WERI-Rb-1 (cell line): ENCODE data around the gene CASP9.
A peak's percentile ranks its signal among the peaks of the same experiment; 100 is the strongest.
"Not testable (repeated sequence)": the region's sequence is repeated elsewhere in the genome, so short reads cannot be mapped to it uniquely, and the experiment has no call there.

Experiments
- DNase-seq: peaks from one replicate; pipeline ENCODE4 v3.0.0-alpha.2; 2020
- H3K27ac ChIP-seq: fragments of 250-450 bp; sonication (Bioruptor Pico); 2 replicates; pipeline ENCODE4 v1.5.1; 2020; ENCODE audit warnings: mild to moderate bottlenecking, moderate library complexity
- H3K27me3 ChIP-seq: fragments of 250-450 bp; sonication (Bioruptor Pico); 2 replicates; pipeline ENCODE4 v1.5.1; 2021; ENCODE audit warnings: mild to moderate bottlenecking, low read depth, moderate library complexity; ENCODE audit not compliant: insufficient read depth, severe bottlenecking
- H3K36me3 ChIP-seq: fragments of 250-450 bp; sonication (Bioruptor Pico); 2 replicates; pipeline ENCODE4 v1.5.1; 2020; ENCODE audit warnings: mild to moderate bottlenecking, moderate library complexity
- H3K4me3 ChIP-seq: 2 replicates; pipeline ENCODE4 v1.5.1; 2011; ENCODE audit warnings: low read depth, mild to moderate bottlenecking, control low read depth, low read length
- H3K9me3 ChIP-seq: fragments of 250-450 bp; sonication (Bioruptor Pico); 2 replicates; pipeline ENCODE4 v1.5.1; 2021; ENCODE audit warnings: mild to moderate bottlenecking, moderate library complexity; ENCODE audit not compliant: severe bottlenecking
- CTCF ChIP-seq: IDR thresholded peaks from 2 replicates; pipeline ENCODE4 v1.5.1; 2011; ENCODE audit warnings: low read depth, mild to moderate bottlenecking, control low read depth, inconsistent platforms, low read length

CASP9 gene

GRCh38 chr1:15479654-15480347, 44.2 kb downstream of the CASP9 start:
- Histone ChIP-seq H3K9me3 (no peaks in the 10 kb centered on the region), H3K27ac (no peak overlapping the region), H3K4me3 (no peak overlapping the region), H3K27me3 (no peaks in the 10 kb centered on the region), H3K36me3 (no peaks in the 10 kb centered on the region)
- no peak for TF ChIP-seq CTCF
- no peak for DNase-seq

GRCh38 chr1:15477646-15478212, 46.3 kb downstream of the CASP9 start:
- no peak for DNase-seq
- Histone ChIP-seq H3K36me3 (no peaks in the 10 kb centered on the region), H3K27me3 (no peaks in the 10 kb centered on the region), H3K9me3 (no peaks in the 10 kb centered on the region), H3K4me3 (no peak overlapping the region), H3K27ac (no peak overlapping the region)
- TF ChIP-seq CTCF: no peak

- Histone ChIP-seq H3K36me3 (no peaks in the 10 kb centered on the region), H3K27me3 (no peaks in the 10 kb centered on the region), H3K27ac (no peak overlapping the region), H3K4me3 (no peak overlapping the region), H3K9me3 (no peaks in the 10 kb centered on the region)
- no peak for DNase-seq
- TF ChIP-seq CTCF: no peak
These were observed 47.1 kb downstream of the CASP9 start for GRCh38 chr1:15476927-15477326.

DNA sequence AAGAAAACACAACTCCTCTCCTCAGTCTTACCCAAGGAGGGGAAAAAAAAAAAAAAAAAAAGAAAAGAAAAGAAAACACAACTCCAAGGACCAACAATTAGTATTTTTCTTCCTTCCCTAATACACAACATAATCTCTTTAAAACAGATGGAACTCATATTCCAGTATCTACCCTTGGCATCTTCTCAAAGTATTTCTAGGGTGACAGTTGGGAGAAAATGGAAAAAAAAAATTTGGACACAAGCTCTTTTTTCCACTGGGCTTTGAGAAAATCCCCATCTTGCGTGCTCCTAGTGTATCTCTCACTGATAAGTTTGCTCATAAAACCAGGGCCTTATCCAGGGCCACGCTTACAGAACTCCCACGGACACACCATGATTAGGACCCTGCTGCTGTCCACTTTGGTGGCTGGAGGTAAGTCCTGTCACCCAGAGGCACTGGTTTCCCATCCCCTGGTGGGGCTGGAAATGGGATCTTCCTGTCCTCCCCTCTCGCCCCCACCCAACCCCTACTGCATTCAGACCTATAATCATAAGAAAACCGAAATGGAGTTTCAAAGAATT, 48.2 kb downstream of the CASP9 start, which contains the start of gene CELA2B:
Gene CELA2B, plus strand, starts transcription at position 353 of the 563 bp plus-strand sequence. Its CDS starts 22 bp downstream, at position 375.
- Histone ChIP-seq H3K36me3 (no peaks in the 10 kb centered on the region), H3K4me3 (no peak within 1 kb of the TSS)

GRCh38 chr1:15472587-15472986, 51.4 kb downstream of the CASP9 start:
- H3K27me3 ChIP-seq: no peaks in the 10 kb centered on the region
- no peak for DNase-seq
- H3K4me3 ChIP-seq: no peak overlapping the region
- no peak overlapping the region for H3K27ac ChIP-seq
- TF ChIP-seq CTCF: no peak
- H3K9me3 ChIP-seq: no peaks in the 10 kb centered on the region
- no peaks in the 10 kb centered on the region for H3K36me3 ChIP-seq

More for the DNA sequence above, 48.2 kb downstream of the CASP9 start, which contains the start of gene CELA2B:
- no peak for TF ChIP-seq CTCF
- Histone ChIP-seq H3K9me3 (no peaks in the 10 kb centered on the region), H3K27me3 (no peaks in the 10 kb centered on the region), H3K27ac (no peak within 1 kb of the TSS)
- DNase-seq: no peak

- H3K9me3 ChIP-seq, DNase-seq, H3K36me3 ChIP-seq, H3K27me3 ChIP-seq, H3K27ac ChIP-seq, H3K4me3 ChIP-seq: not testable (repeated sequence)
These were observed 52.3 kb downstream of the CASP9 start for GRCh38 chr1:15471723-15472122.

DNA sequence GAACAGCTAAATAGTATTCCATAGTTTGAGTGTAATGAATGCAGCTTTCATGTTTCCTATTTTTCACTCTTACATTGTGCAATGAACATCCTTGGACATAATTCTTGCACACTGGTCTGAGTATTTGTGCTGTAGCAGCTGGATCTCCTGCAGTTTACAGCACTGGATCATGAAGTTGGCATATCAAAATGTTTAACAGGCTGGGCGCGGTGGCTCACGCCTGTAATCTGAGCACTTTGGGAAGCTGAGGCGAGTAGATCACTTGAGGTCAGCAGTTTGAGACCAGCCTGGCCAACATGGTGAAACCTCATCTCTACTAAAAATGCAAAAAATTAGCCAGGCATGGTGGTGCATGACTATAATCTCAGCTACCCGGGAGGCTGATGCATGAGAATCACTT, 52.9 kb downstream of the CASP9 start:
- not testable (repeated sequence) for H3K27ac ChIP-seq, H3K4me3 ChIP-seq, DNase-seq, H3K27me3 ChIP-seq, H3K9me3 ChIP-seq, H3K36me3 ChIP-seq

DNA sequence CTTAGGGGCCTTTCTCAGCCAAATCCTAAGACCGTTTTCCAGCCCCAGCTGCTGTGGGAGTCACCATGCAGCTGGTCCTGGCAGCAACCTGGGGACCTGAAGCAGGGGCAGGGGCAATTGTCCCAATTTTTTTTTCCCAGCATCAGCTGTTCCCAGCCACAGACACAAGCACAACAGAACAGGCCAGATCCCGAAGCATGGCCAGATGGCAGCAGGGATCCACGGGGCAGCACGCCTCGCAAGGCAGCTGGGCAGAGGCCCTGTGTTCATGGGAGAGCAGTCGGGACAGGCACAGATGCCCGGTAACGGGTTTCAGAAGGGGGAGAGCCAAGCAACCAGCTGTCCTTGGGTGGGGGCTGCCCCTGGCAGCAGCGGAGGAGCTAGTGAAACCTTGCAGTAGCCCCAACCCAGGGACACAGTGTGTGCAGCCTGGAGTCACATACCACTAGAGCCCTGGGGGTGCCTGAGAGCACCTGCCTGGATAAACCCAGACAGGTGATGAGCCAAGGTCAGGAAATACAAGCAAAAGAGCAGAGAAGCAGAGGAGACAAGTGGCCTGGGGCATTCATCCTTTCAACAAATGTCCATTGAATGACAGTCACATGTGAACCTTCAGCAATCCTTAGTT, 54.1 kb downstream of the CASP9 start:
- H3K4me3 ChIP-seq, H3K36me3 ChIP-seq, H3K9me3 ChIP-seq, H3K27ac ChIP-seq, H3K27me3 ChIP-seq: not testable (repeated sequence)
- DNase-seq: peak; percentile 22
